Activated CD8-positive, alpha-beta memory T cell treated with anti-CD3 and anti-CD28 coated beads, Interleukin-2, amount 50 U/mL, for 48 hours (primary cell): Measurements from ENCODE around the gene DBF4.
A peak's percentile ranks its signal among the peaks of the same experiment; 100 is the strongest.
"Not testable (repeated sequence)": the region's sequence is repeated elsewhere in the genome, so short reads cannot be mapped to it uniquely, and the experiment has no call there.

Experiments
- DNase-seq: peaks from one replicate; pipeline ENCODE4 v3.0.0-alpha.2; 2020

The DBF4 gene

DNA sequence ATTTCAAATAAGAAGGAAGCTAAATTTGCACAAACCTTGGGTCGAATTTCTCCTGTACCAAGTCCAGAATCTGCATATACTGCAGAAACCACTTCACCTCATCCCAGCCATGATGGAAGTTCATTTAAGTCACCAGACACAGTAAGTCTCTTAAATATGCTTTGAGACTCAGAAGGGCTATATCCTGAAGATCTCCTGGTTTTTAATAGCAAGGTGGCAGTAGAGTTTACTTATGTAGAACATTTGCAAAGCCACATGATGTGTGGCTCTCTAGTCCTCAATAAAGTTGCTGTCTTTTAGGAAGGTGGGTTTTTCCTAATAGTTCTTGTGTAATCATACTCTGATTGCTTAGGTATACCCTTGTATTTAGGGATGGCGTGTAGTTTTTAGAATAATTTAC is 8.7 kb downstream of the DBF4 start:
- no peak for DNase-seq

DNA sequence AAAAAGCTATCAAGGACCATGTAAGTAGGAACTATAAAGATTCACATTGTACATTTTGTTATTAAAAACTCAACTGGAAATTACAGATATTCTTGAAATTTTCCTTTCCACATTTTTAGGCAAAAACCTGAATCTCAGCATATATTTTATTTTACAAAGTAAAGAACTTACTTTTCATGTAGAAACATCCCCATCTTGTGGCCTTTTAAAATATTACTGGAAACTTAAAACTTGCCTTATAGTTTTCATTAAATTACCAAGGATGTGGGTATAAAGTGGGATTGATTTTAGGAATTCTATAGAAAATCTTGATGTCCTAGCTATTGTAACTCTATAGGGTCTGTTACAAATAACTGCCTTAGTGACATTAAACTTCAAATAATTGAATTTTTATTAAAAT is 10.6 kb downstream of the DBF4 start:
- DNase-seq = no peak

DNA sequence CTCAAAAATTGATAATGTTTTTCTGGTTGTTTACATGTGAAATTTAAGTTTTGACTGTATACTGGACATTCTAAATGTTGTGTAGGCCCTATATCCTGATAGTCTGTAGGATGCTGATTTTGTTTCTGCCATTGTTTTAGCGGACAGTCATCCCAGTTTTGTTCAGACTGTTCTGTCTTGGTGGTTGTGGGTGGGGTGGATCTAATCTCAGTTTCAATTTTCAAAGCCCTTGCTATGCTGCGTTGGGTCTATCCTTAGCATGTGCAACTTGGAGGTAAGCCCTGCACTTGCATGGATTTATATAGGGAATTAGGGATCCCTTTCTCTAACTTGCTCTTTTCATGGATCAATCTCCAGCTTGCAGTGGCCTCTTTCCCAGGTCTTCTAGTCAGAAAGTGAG is 19.1 kb downstream of the DBF4 start:
- DNase-seq = no peak

DNA sequence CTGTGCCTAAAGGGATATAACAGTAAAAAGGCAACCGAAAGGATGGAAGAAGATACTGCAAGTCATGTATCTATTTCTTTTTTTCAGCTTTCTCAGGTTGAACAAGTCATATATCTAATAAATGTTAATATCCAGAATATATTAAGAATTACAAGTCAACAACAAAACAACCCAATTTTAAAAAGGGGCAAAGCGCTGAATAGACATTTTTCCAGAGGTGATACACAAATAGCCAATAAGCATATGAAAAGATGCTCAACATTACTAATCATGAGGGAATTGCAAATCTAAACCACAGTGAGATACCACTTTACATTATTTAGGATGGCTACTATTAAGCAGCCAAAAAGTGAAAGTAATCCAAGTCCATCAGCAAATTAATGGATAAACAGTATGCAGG is 23.0 kb downstream of the DBF4 start:
- no peak for DNase-seq

DNA sequence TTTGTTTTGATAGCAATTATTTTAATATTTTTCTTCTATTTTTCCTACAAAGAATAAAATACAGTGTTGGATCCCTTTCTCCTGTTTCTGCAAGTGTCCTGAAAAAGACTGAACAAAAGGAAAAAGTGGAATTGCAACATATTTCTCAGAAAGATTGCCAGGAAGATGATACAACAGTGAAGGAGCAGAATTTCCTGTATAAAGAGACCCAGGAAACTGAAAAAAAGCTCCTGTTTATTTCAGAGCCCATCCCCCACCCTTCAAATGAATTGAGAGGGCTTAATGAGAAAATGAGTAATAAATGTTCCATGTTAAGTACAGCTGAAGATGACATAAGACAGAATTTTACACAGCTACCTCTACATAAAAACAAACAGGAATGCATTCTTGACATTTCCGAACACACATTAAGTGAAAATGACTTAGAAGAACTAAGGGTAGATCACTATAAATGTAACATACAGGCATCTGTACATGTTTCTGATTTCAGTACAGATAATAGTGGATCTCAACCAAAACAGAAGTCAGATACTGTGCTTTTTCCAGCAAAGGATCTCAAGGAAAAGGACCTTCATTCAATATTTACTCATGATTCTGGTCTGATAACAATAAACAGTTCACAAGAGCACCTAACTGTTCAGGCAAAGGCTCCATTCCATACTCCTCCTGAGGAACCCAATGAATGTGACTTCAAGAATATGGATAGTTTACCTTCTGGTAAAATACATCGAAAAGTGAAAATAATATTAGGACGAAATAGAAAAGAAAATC is 31.0 kb downstream of the DBF4 start:
- not testable (repeated sequence) for DNase-seq

DNA sequence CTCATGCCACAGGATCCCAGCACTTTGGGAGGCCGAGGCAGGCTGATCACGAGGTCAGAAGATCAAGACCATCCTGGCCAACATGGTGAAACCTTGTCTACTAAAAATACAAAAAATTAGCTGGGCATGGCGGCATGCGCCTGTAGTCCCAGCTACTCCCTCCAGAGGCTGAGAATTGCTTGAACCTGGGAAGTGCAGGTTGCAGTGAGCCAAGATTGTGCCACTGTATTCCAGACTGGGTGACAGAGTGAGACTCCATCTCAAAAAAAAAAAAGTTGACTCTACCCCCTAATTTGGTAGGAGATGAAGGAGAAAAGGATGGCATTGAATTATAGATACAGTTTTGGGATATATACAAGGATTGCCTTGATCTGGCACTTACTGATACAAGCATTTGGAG is 32.5 kb downstream of the DBF4 start:
- DNase-seq = not testable (repeated sequence)

DNA sequence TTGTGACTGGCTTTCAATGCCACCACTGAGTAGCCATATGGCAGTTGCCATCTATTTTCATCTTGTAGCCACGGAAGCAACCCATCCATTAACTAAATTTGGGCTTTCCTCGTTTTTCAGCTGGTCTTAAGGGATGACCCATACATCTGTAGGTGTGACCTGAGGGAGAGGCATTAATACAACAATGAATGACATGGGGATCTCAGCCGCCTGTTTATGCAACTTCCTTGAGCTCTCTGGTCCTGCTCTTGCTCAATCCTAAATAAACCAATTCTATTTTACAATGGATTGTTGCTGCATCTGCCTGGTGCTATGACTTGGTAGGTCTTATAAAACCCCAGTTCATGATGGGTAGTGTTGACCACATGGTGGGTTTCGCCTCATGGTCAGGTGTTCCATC is 35.8 kb downstream of the DBF4 start:
- DNase-seq = no peak

DNA sequence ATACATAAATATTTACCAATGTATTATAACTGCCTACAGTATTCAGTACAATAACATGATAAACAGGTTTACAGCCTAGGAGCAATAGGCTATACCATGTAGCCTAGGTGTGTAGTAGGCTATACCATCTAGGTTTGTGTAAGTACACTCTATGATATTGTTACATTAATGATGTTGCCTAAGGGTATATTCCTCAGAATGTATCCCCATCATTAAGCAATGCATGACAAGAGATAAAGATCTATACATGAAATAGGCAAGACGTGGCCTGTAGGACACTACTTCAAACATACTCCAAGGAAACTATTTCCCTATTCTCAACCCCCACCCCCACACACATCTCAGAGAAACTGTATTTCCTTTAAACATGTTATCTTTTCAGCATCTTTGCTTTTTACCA is 42.4 kb downstream of the DBF4 start:
- DNase-seq = no peak

DNA sequence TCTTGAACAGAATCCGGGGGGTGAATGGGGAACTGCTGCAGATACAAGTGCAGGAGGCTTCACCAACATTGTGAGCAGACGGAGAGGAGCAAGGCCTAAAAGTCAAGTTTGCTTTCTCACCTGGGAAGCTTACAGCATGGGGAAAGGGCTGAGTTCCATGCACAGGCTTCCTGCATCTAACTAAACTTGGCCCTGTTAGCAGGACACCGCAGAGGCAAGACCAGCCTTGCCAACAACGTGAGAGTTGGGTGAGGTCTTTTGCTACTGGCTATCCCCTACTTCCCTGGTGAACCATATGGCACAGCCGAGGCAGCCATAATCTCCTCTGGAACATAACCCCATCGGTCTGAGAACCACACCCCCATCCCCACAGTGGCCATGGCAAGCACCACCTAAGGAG is 43.6 kb downstream of the DBF4 start:
- DNase-seq = no peak

DNA sequence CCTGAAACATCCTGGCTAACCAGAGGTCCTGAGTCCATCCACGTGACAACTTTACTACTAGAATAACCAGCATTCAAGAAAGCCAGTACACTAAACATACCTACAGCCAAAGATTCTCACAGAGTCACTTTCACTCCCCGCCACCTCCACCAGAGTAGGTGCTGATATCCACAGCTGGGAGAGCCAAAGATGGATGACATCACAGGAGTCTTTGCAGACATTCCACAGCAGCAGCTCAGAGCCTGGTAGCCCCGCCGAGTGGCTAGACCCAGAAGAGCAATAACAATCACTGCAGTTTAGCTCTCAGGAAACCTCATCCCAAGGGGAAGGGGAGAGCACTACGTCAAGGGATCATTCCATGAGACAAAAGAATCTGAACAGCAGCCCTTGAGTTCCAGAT is 44.3 kb downstream of the DBF4 start:
- DNase-seq = no peak

DNA sequence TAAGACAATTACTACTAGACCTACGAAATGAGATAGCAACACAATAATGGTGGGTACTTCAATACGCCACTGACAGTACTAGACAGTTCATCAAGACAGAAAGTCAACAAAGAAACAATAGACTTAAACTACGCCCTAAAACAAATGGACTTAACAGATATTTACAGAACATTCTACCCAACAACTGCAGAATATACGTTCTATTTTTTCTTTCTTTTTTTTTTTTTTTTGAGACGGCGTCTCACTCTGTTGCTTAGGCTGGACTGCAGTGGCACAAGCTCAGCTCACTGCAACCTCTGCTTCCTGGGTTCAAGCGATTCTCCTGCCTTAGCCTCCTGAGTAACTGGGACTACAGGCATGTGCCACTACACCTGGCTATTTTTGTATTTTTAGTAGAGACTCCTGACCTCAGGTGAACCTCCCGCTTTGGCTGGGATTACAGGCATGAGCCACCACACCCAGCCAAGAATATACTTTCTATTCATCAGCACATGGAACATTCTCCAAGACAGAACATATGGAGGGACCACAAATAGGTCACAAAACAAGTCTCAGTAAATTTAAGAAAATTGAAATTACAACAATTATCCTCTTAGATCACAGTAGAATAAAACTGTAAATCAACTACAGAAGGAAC is 46.6 kb downstream of the DBF4 start:
- DNase-seq = not testable (repeated sequence)

DNA sequence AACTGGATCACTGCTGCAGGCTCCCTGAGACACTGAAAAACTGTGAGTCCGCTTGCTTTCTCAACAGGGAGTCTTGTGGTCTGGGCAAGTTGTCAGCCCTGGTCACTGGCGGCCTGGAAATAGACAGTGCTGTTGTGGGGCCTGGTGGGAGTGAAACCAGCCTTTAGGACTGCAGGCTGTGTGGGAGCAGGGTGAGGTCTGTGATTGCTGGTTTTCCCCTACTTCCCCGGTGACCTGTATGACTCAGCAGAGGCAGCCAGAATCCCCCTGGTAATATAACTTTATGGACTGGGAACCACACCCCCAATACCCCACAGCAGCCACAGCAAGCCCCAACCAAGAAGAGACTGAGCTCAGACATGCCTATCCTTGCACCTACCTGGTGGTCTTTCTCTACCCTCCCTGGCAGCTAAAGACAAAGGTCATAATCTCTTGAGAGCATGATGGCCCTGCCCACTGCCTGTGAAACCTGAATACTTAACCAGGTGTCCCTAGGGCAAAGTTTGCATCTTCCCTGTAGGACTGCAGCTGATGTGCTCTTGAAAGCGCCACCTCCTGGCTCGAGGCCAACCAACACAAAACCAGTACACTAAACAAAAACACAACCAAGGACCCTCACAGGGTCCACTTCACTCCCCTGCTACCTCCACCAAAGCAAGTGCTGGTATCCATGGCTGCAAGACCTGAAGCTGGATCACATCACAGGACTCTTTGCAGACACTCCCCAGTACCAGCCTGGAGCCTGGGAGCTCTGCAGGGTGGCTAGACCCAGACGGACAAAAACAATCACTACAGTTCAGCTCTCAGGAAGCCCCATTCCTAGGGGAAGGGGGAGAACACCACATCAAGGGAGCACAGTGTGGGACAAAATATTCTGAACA is 50.5 kb downstream of the DBF4 start:
- DNase-seq = no peak

DNA sequence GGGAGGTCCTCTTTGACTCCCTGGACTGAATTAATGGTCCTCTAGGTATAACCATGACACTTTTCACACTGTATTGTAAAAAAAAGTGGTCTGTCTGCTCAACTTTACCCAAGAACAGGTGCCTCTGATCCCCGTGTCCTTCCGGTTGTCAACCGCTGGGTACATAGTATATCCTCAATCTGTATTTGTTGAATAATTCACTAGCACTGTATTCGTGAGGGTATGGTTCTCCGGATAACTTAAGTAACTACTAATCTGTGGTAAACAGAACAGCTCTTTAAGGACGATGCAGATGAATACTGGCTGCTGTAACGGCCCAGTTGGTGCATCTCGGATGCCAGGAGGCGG is 57.3 kb downstream of the DBF4 start:
- no peak for DNase-seq

DNA sequence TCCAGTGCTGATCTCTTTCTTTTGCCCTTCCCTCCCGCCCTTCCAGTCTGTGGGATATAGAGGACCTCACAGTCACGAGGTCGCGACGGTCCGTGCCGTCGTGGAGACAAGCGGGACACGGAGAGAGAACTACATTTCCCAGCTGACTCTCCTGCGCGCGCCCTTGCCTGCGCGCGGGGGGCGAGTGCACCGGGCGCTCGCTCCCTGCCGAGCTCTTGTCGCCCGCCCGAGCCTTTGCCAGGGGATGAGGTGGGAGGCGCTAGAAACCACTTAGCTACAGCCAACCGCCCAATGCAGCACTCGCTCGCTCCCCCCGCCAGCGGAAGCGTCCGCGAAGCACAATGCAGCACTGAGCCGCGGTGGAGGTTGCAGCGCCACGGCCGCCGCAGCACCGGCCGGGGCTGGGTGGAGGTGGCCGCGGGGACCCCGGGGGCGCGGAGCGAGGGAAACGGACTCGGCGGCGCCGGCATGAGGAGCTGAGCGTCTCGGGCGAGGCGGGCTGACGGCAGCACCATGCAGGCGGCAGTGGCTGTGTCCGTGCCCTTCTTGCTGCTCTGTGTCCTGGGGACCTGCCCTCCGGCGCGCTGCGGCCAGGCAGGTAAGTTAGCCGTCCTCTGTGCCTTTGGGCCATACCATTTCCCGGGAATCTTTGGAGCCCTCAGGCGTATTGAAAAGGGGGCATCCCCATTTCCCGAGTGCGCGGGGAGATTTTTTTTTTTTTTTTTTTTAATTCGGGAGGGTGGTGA is 57.8 kb downstream of the DBF4 start, which contains the start of gene ADAM22:
ADAM22 (plus strand) TSS at position 299 of the 746 bp plus-strand sequence; CDS start at position 514, 215 bp downstream.
- peak; percentile 89 for DNase-seq

DNA sequence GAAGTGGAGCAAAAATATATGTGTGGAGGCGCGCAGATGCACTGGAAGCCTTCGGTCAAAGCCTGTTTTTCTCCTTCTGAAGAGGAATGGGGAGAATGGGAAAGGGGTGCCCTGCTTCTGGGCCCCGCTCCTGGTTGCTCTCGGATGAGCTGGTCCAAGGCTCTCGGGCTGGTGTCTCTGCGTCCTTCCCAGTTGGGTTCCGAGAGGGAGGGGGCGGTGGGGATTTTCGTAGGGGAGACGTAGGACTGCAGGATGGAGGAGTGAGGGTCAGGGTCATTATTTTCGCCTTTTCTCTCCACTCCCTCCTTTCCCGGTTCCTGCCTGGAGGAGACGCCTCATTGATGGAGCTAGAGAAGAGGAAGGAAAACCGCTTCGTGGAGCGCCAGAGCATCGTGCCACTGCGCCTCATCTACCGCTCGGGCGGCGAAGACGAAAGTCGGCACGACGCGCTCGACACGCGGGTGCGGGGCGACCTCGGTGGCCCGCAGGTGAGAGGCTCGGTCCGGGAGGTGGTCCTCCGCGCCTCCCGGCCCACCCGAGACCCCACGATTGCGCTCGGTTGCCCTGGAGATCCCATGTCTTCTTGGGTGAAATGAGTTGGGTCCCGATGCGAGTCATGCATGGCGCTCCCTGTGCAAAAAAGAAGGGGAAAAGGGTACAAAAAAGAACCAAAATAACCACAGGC is 58.5 kb downstream of the DBF4 start:
- DNase-seq = peak; percentile 65

DNA sequence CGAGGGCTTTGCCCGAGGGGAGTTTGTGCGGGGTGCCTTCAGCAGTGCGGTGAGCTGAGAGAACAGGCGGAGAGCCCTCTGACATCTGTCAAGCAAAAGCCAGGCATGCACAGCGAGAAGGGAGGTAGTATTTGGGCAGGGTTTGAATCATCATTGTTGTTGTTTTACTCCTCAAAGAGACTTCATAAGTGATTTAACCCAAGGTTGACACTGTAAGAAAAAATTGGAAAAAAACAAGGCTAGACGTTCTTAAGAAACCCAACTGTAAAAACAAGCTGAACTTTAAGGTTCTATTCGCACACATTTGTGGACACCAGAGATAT is 59.1 kb downstream of the DBF4 start:
- no peak for DNase-seq

DNA sequence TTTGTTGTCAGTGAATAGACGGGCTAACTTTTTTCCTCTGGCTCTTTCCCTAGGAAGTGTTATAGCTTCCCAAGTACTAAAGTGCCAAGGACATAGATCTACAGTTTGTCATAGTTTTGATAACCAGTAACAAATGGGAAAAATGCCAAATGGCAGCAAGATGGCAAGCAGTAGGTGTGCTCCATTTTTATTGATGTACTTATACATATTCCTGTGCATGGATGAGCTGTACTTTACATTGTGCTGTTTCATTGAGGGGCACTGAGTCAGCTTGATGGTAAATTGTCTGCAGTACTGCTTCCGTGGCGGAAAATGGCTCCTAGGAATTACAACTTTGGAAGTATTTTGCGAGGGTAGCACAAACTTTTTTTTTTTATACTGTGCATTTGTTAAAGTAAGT is 64.8 kb downstream of the DBF4 start:
- DNase-seq = no peak

DNA sequence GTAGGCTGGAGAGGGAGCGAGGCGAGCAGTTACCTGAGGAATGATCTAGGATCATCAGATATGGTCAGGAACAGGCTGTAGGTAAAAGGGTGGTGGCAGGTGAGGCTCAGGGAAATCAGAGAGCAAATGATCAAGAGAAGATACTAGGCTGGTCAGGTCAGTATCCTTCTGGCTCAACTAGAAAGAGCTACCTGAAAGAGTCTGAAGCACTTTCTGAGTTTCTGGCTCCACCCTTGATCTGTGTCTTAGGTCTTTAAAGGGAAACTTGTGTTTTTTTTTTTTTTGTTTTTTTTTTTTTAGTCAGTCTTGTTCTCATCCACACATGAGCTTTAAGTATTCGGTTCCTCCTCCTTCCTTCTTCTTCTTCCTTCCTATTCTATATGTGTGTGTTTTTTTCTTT is 68.3 kb downstream of the DBF4 start:
- DNase-seq = no peak

DNA sequence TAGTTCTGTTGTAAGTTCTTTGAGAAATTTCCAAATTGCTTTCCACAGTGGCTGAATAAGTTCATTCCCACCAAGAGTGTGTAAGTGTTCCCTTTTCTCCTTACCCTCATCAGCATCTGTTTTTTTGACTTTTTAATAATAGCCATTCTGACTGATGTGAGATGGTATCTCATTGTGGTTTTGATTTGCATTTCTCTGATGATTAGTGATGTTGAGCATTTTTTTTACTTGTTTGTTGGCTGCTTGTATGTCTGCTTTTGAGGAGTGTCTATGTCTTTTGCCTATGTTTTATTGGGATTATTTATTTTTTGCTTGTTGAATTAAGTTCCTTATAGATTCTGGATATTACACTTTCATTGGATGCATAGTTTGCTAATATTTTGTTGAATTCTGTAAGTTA is 69.6 kb downstream of the DBF4 start:
- DNase-seq = not testable (repeated sequence)

DNA sequence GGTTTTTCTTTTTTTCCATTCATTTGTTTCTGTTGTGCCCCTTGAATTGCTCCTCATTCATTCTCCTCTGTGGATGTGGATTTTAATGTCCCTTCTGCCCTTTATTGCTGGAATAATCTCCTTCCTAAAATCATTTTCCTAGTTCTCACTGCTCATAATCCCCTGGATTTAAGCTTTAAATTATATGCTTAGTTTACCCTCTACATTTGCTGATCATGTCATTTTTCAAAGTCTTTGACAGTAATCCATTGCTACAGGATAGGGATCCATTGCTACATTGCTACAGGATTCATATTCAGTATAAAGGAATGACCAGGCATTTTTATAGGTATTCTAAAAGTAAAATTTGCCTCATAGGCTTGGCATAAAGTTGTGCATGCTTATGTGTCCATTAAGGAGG is 72.1 kb downstream of the DBF4 start:
- no peak for DNase-seq
